Upper lobe of right lung (tissue), 1 donor: ENCODE measurements around the gene NAALADL1. TPM values are rescaled to one million over a fixed set of nuclear protein-coding genes. Genes with fewer than 3 reads are reported as not detected.

Experiments
- ATAC-seq: fragments of 200-7000 bp; cut with Tn5 transposase; one replicate; pipeline ENCODE4 v1.9.1; 2020; ENCODE audit warnings: mild to moderate bottlenecking, moderate library complexity
- DNase-seq: peaks from one replicate; pipeline ENCODE4 v3.0.0-alpha.2; 2020
- H3K27ac ChIP-seq: fragments of 200-600 bp; one replicate; pipeline ENCODE4 v1.8.0; 2022
- H3K27me3 ChIP-seq: fragments of 200-600 bp; one replicate; pipeline ENCODE4 v1.8.0; 2022; ENCODE audit warnings: mild to moderate bottlenecking
- H3K36me3 ChIP-seq: fragments of 200-600 bp; one replicate; pipeline ENCODE4 v1.8.0; 2022
- H3K4me1 ChIP-seq: fragments of 200-600 bp; one replicate; pipeline ENCODE4 v1.8.0; 2022
- H3K4me3 ChIP-seq: fragments of 200-600 bp; one replicate; pipeline ENCODE4 v1.8.0; 2022; ENCODE audit warnings: mild to moderate bottlenecking
- H3K9me3 ChIP-seq: fragments of 200-600 bp; one replicate; pipeline ENCODE4 v1.8.0; 2022
- CTCF ChIP-seq: fragments of 200-600 bp; IDR thresholded peaks from one replicate; pipeline ENCODE4 v1.8.0; 2022; ENCODE audit warnings: antibody characterized with exemption
- intact Hi-C: fragments of 100-400 bp; cut with DNase I; formaldehyde crosslinking; loops from one replicate; pipeline ENCODE4 v1.11.0; 2022
- microRNA-seq: library from miRNA; unstranded; fragments of <30 nt; microRNA quantifications from one replicate; pipeline ENCODE4 v1.2.0, GENCODE V29; 2020; ENCODE audit warnings: borderline microRNAs expressed
- total RNA-seq: library from RNA; stranded (reverse); fragmentation: NEBNext Ultra II Directional; extraction: Animal tissue kit (Norgen Biotek cat#: 25700); gene quantifications from one replicate; pipeline ENCODE4 v1.2.1, GENCODE V29; 2021
- donor health status: DM: no; HTN: yes; CAD: no; lungs with severe emphysema.

Gene NAALADL1
- total RNA-seq, 1 donor from 2014 or later, result 10.0 TPM

GRCh38 chr11:64998141-64998540, 60.2 kb downstream of the NAALADL1 start:
- H3K36me3 ChIP-seq, result no peaks in the 10 kb centered on the region
- H3K27ac ChIP-seq, result no peak overlapping the region
- DNase-seq (no peak), ATAC-seq (no peak)
- H3K4me3 ChIP-seq, result no peak overlapping the region
- H3K9me3 ChIP-seq, result no peaks in the 10 kb centered on the region
- no peak for TF ChIP-seq CTCF
- intact Hi-C loops, result loop anchor here (10.0 kb wide), 1 partner anchor 73 kb away; the partner anchor contains the start of gene PPP2R5B
- peaks cover 21% of the 10 kb centered on the region for H3K4me1 ChIP-seq
- no peaks in the 10 kb centered on the region for H3K27me3 ChIP-seq

- intact Hi-C loops, result loop anchor here (10.0 kb wide), 1 partner anchor 72 kb away; the partner anchor contains the start of gene PPP2R5B
- Histone ChIP-seq H3K4me3 (peak within 1 kb of the TSS; percentile 69), H3K9me3 (no peaks in the 10 kb centered on the region), H3K36me3 (no peaks in the 10 kb centered on the region), H3K27ac (peak within 1 kb of the TSS; percentile 71), H3K4me1 (peaks cover 21% of the 10 kb centered on the region), H3K27me3 (no peaks in the 10 kb centered on the region)
- peak; percentile 60 for TF ChIP-seq CTCF
- ATAC-seq (peak; percentile 98), DNase-seq (peak; percentile 90)
Measured at GRCh38 chr11:64996710-64997380, 61.5 kb downstream of the NAALADL1 start, which contains the start of gene BATF2. Gene BATF2, minus strand, starts transcription at chr11:64996971. Its CDS starts 57 bp downstream, at chr11:64996914.

GRCh38 chr11:64996327-64996709, 62.0 kb downstream of the NAALADL1 start:
- TF ChIP-seq CTCF, result no peak
- Histone ChIP-seq H3K27me3 (no peaks in the 10 kb centered on the region), H3K4me1 (peaks cover 21% of the 10 kb centered on the region), H3K27ac (peak overlapping the region; percentile 71), H3K4me3 (peak overlapping the region; percentile 69), H3K36me3 (no peaks in the 10 kb centered on the region), H3K9me3 (no peaks in the 10 kb centered on the region)
- DNase-seq (no peak), ATAC-seq (peak; percentile 8)
- intact Hi-C loops, result loop anchor here (10.0 kb wide), 1 partner anchor 72 kb away; the partner anchor contains the start of gene PPP2R5B

Small RNA genes lying within 50 kb of the gene (microRNA-seq; reads per million reads assigned to microRNA genes)
- not detected for gene MIR6879

Other genes starting within 250 kb of the NAALADL1 start
- 22.5 TPM for gene MEN1, start 248.0 kb downstream of the NAALADL1 start, total RNA-seq
- 20.9 TPM for gene CDC42BPG, start 213.9 kb downstream of the NAALADL1 start, total RNA-seq
- gene EHD1, start 179.9 kb downstream of the NAALADL1 start, total RNA-seq, result 94.6 TPM
- gene ATG2A, start 141.3 kb downstream of the NAALADL1 start, total RNA-seq, result 23.2 TPM
- gene PPP2R5B, start 133.9 kb downstream of the NAALADL1 start, total RNA-seq, result 29.4 TPM
- not detected for gene GPHA2, start 122.7 kb downstream of the NAALADL1 start, total RNA-seq
- not detected for gene MAJIN, start 86.4 kb downstream of the NAALADL1 start, total RNA-seq
- 7.5 TPM for gene BATF2, start 61.6 kb downstream of the NAALADL1 start, total RNA-seq
- gene ARL2, start 44.4 kb downstream of the NAALADL1 start, total RNA-seq, result 84.4 TPM
- gene SNX15, start 31.1 kb downstream of the NAALADL1 start, total RNA-seq, result 27.1 TPM
- 10.2 TPM for gene SAC3D1, start 17.3 kb downstream of the NAALADL1 start, total RNA-seq
- gene CDCA5, start 25.5 kb upstream of the NAALADL1 start, total RNA-seq, result 1.7 TPM
- gene ZFPL1, start 25.7 kb upstream of the NAALADL1 start, total RNA-seq, result 32.1 TPM
- 101 TPM for gene VPS51, start 37.7 kb upstream of the NAALADL1 start, total RNA-seq
- gene TM7SF2, start 53.3 kb upstream of the NAALADL1 start, total RNA-seq, result 39.0 TPM
- gene ZNHIT2, start 59.1 kb upstream of the NAALADL1 start, total RNA-seq, result 7.5 TPM
- gene FAU, start 63.6 kb upstream of the NAALADL1 start, total RNA-seq, result 754 TPM
- 53.7 TPM for gene MRPL49, start 63.8 kb upstream of the NAALADL1 start, total RNA-seq
- gene SYVN1, start 76.0 kb upstream of the NAALADL1 start, total RNA-seq, result 69.0 TPM
- not detected for gene SPDYC, start 111.7 kb upstream of the NAALADL1 start, total RNA-seq
- 179 TPM for gene CAPN1, start 123.4 kb upstream of the NAALADL1 start, total RNA-seq
- 9.5 TPM for gene POLA2, start 203.4 kb upstream of the NAALADL1 start, total RNA-seq